Heart left ventricle (tissue), 13 donors: ENCODE measurements around the gene PRKN.

ENCODE experiments used
- POLR2A ChIP-seq, 2 donors: fragments of 450-650 bp; IDR thresholded peaks; one replicate each; pipeline ENCODE4 v1.6.1; 2017; ENCODE audit warnings: antibody characterized with exemption in 2 of 2, mild to moderate bottlenecking in 2 of 2, moderate library complexity in 2 of 2
- TF ChIP-seq, protein P1 (sequence below), 12 donors: fragments of 200-600 bp; sonication (generic) in 4 of 12; IDR thresholded peaks; one replicate each; pipeline versions ENCODE4 v1.5.0 to v1.8.0; 2018 to 2022; ENCODE audit warnings: antibody characterized with exemption in 12 of 12, mild to moderate bottlenecking in 5 of 12
- donor health status: ischemic (EF 13 %, LVEDD 7.1; RV severe dilation, severe dysfunction).
- donor health status: DM: no; HTN: yes; CAD: no.
- donor health status: DM: no; HTN: no; CAD: no.
- donor health status: ischemic (EF 25% LVEDD 6.9; RV normal size, moderate dysfunction).
- donor health status: ischemic (EF 25% LVEDD 5.7; RV mildly dilated, moderate dysfunction).
- donor health status: ischemic (EF 35%, LVEDD 5.7; RV mildly dilated, moderate dysfunction).
- donor health status: nonischemic (EF 11% LVEDD 7.7; RV severe dilation, severe dysfunction).
- donor health status: DM: yes; HTN: yes; CAD: no.
- donor health status: PGD.
- donor health status: ischemic (EF 29% LVEDD 5.4; RV normal size, mild dysfunction).
- donor health status: nonischemic (EF 23%, LVEDD 6.1; RV moderate dilation, normal function).

DNA sequence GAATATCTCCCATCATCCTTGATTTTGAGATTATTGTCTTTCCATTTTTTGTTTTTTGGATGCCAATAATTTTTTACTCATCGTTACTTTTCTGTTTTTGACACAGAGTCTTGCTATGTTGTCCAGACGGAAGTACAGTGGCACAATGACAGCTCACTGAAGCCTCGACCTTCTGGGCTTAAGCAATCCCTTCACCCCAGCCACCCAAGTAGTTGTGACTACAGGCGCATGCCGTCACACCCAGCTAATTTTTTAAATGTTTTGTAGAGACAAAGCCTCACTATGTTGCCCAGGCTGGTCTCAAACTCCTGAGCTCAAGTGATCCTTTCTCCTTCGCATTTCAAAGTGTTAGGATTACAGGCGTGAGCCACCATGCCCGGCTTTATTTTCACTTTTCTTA, 851.3 kb downstream of the PRKN start:
- TF ChIP-seq, protein P1, sequence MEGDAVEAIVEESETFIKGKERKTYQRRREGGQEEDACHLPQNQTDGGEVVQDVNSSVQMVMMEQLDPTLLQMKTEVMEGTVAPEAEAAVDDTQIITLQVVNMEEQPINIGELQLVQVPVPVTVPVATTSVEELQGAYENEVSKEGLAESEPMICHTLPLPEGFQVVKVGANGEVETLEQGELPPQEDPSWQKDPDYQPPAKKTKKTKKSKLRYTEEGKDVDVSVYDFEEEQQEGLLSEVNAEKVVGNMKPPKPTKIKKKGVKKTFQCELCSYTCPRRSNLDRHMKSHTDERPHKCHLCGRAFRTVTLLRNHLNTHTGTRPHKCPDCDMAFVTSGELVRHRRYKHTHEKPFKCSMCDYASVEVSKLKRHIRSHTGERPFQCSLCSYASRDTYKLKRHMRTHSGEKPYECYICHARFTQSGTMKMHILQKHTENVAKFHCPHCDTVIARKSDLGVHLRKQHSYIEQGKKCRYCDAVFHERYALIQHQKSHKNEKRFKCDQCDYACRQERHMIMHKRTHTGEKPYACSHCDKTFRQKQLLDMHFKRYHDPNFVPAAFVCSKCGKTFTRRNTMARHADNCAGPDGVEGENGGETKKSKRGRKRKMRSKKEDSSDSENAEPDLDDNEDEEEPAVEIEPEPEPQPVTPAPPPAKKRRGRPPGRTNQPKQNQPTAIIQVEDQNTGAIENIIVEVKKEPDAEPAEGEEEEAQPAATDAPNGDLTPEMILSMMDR (IDR thresholded peaks at IDR 0.05): no peak
- no peak for TF ChIP-seq POLR2A (IDR thresholded peaks at IDR 0.05)
